Duodenal mucosa (tissue), 2 donors: ENCODE measurements around the gene SOX21.
A peak's percentile ranks its signal among the peaks of the same experiment; 100 is the strongest.
"Not testable (repeated sequence)": the region's sequence is repeated elsewhere in the genome, so short reads cannot be mapped to it uniquely, and the experiment has no call there.

Experiments
- H3K27ac ChIP-seq: one replicate; pipeline ENCODE4 v1.7.0; 2013; ENCODE audit warnings: low read depth, low read length
- H3K27me3 ChIP-seq, 2 donors: one replicate each; pipeline ENCODE4 v1.7.0; 2013; ENCODE audit warnings: low read length in 2 of 2, control low read depth in 1 of 2; ENCODE audit not compliant: insufficient read depth in 2 of 2, control insufficient read depth in 1 of 2
- H3K36me3 ChIP-seq, 2 donors: one replicate each; pipeline ENCODE4 v1.7.0; 2013; ENCODE audit warnings: low read length in 2 of 2, control low read depth in 1 of 2; ENCODE audit not compliant: insufficient read depth in 2 of 2, control insufficient read depth in 1 of 2
- H3K4me1 ChIP-seq, 2 donors: one replicate each; pipeline ENCODE4 v1.7.0; 2013; ENCODE audit warnings: low read length in 2 of 2, control low read depth in 1 of 2; ENCODE audit not compliant: insufficient read depth in 2 of 2, control insufficient read depth in 1 of 2
- H3K4me3 ChIP-seq, 2 donors: one replicate each; pipeline ENCODE4 v1.7.0; 2013; ENCODE audit warnings: low read length in 2 of 2, low read depth in 1 of 2
- H3K9ac ChIP-seq, 2 donors: one replicate each; pipeline ENCODE4 v1.7.0; 2013; ENCODE audit warnings: low read length in 2 of 2, low read depth in 1 of 2
- H3K9me3 ChIP-seq, 2 donors: one replicate each; pipeline ENCODE4 v1.7.0; 2013; ENCODE audit warnings: low read length in 2 of 2, control low read depth in 1 of 2; ENCODE audit not compliant: control insufficient read depth in 1 of 2

SOX21 gene

GRCh38 chr13:94712287-94712811 is at the start of gene SOX21:
SOX21 (minus strand) TSS chr13:94712545; CDS start chr13:94712049, 496 bp downstream.
- no peak within 1 kb of the TSS for H3K27ac ChIP-seq
- H3K4me3 ChIP-seq, result peak within 1 kb of the TSS in 1 of 2 donors; percentile 40
- no peaks in the 10 kb centered on the region for H3K9me3 ChIP-seq
- H3K4me1 ChIP-seq, result peaks cover 4 to 16% of the 10 kb centered on the region in 2 donors
- peaks cover 57 to 83% of the 10 kb centered on the region in 2 donors for H3K27me3 ChIP-seq
- no peak within 1 kb of the TSS for H3K9ac ChIP-seq
- H3K36me3 ChIP-seq, result no peaks in the 10 kb centered on the region

GRCh38 chr13:94761407-94761806 is 49.1 kb upstream of the SOX21 start:
- no peak overlapping the region for H3K27ac ChIP-seq
- H3K9me3 ChIP-seq, result no peaks in the 10 kb centered on the region
- H3K4me3 ChIP-seq, result no peak overlapping the region
- H3K9ac ChIP-seq, result no peak overlapping the region
- H3K4me1 ChIP-seq, result no peaks in the 10 kb centered on the region
- H3K27me3 ChIP-seq, result peaks cover 0 to 3% of the 10 kb centered on the region in 2 donors
- no peaks in the 10 kb centered on the region for H3K36me3 ChIP-seq

- Histone ChIP-seq H3K9me3 (no peaks in the 10 kb centered on the region), H3K4me3 (no peak overlapping the region), H3K27ac (no peak overlapping the region), H3K36me3 (no peaks in the 10 kb centered on the region), H3K4me1 (no peaks in the 10 kb centered on the region), H3K9ac (no peak overlapping the region), H3K27me3 (peaks cover 0 to 3% of the 10 kb centered on the region in 2 donors)
Measured at GRCh38 chr13:94759120-94759728, 46.9 kb upstream of the SOX21 start.

GRCh38 chr13:94758436-94758960 is 46.2 kb upstream of the SOX21 start:
- peaks cover 0 to 3% of the 10 kb centered on the region in 2 donors for H3K27me3 ChIP-seq
- no peaks in the 10 kb centered on the region for H3K36me3 ChIP-seq
- H3K9me3 ChIP-seq, result no peaks in the 10 kb centered on the region
- no peak overlapping the region for H3K4me3 ChIP-seq
- H3K9ac ChIP-seq, result no peak overlapping the region
- H3K4me1 ChIP-seq, result no peaks in the 10 kb centered on the region
- no peak overlapping the region for H3K27ac ChIP-seq

GRCh38 chr13:94753327-94753726 is 41.0 kb upstream of the SOX21 start:
- Histone ChIP-seq H3K4me1 (no peaks in the 10 kb centered on the region), H3K4me3 (no peak overlapping the region), H3K9me3 (no peaks in the 10 kb centered on the region), H3K36me3 (no peaks in the 10 kb centered on the region), H3K27ac (no peak overlapping the region), H3K27me3 (no peaks in the 10 kb centered on the region), H3K9ac (no peak overlapping the region)

- Histone ChIP-seq H3K9ac (no peak overlapping the region), H3K4me1 (no peaks in the 10 kb centered on the region), H3K9me3 (no peaks in the 10 kb centered on the region), H3K4me3 (no peak overlapping the region), H3K27ac (no peak overlapping the region), H3K36me3 (no peaks in the 10 kb centered on the region), H3K27me3 (no peaks in the 10 kb centered on the region)
Measured at GRCh38 chr13:94749162-94749561, 36.8 kb upstream of the SOX21 start.

- Histone ChIP-seq H3K4me1 (no peaks in the 10 kb centered on the region), H3K27ac (no peak overlapping the region), H3K36me3 (no peaks in the 10 kb centered on the region), H3K27me3 (no peaks in the 10 kb centered on the region), H3K4me3 (no peak overlapping the region), H3K9me3 (no peaks in the 10 kb centered on the region), H3K9ac (no peak overlapping the region)
Measured at GRCh38 chr13:94739235-94739634, 26.9 kb upstream of the SOX21 start.

GRCh38 chr13:94731028-94731427 is 18.7 kb upstream of the SOX21 start:
- no peak overlapping the region for H3K4me3 ChIP-seq
- no peaks in the 10 kb centered on the region for H3K36me3 ChIP-seq
- no peaks in the 10 kb centered on the region for H3K9me3 ChIP-seq
- H3K27ac ChIP-seq, result no peak overlapping the region
- no peaks in the 10 kb centered on the region for H3K27me3 ChIP-seq
- no peak overlapping the region for H3K9ac ChIP-seq
- H3K4me1 ChIP-seq, result no peaks in the 10 kb centered on the region

GRCh38 chr13:94729941-94730340 is 17.6 kb upstream of the SOX21 start:
- H3K27me3 ChIP-seq, H3K9ac ChIP-seq, H3K27ac ChIP-seq, H3K9me3 ChIP-seq, H3K4me3 ChIP-seq, H3K4me1 ChIP-seq, H3K36me3 ChIP-seq: not testable (repeated sequence)

GRCh38 chr13:94726425-94726824 is 14.1 kb upstream of the SOX21 start:
- Histone ChIP-seq H3K9me3 (no peaks in the 10 kb centered on the region), H3K27me3 (peaks cover 0 to 5% of the 10 kb centered on the region in 2 donors), H3K36me3 (no peaks in the 10 kb centered on the region), H3K27ac (no peak overlapping the region), H3K4me1 (no peaks in the 10 kb centered on the region), H3K4me3 (no peak overlapping the region), H3K9ac (no peak overlapping the region)
